ENCODE data around the gene ABCA9. TPM values are rescaled to one million over a fixed set of nuclear protein-coding genes. Genes with fewer than 3 reads are reported as not detected.
"Not testable (repeated sequence)": the region's sequence is repeated elsewhere in the genome, so short reads cannot be mapped to it uniquely, and the experiment has no call there.

The ABCA9 gene, protein sequence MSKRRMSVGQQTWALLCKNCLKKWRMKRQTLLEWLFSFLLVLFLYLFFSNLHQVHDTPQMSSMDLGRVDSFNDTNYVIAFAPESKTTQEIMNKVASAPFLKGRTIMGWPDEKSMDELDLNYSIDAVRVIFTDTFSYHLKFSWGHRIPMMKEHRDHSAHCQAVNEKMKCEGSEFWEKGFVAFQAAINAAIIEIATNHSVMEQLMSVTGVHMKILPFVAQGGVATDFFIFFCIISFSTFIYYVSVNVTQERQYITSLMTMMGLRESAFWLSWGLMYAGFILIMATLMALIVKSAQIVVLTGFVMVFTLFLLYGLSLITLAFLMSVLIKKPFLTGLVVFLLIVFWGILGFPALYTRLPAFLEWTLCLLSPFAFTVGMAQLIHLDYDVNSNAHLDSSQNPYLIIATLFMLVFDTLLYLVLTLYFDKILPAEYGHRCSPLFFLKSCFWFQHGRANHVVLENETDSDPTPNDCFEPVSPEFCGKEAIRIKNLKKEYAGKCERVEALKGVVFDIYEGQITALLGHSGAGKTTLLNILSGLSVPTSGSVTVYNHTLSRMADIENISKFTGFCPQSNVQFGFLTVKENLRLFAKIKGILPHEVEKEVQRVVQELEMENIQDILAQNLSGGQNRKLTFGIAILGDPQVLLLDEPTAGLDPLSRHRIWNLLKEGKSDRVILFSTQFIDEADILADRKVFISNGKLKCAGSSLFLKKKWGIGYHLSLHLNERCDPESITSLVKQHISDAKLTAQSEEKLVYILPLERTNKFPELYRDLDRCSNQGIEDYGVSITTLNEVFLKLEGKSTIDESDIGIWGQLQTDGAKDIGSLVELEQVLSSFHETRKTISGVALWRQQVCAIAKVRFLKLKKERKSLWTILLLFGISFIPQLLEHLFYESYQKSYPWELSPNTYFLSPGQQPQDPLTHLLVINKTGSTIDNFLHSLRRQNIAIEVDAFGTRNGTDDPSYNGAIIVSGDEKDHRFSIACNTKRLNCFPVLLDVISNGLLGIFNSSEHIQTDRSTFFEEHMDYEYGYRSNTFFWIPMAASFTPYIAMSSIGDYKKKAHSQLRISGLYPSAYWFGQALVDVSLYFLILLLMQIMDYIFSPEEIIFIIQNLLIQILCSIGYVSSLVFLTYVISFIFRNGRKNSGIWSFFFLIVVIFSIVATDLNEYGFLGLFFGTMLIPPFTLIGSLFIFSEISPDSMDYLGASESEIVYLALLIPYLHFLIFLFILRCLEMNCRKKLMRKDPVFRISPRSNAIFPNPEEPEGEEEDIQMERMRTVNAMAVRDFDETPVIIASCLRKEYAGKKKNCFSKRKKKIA (N-terminal part only)
- total RNA-seq, result 32.7 TPM
- long read RNA-seq, partial matches to known transcripts, result 0 of 2 reads
- long read RNA-seq, other reads (novel, unspliced or antisense), result 2 of 2 reads

DNA sequence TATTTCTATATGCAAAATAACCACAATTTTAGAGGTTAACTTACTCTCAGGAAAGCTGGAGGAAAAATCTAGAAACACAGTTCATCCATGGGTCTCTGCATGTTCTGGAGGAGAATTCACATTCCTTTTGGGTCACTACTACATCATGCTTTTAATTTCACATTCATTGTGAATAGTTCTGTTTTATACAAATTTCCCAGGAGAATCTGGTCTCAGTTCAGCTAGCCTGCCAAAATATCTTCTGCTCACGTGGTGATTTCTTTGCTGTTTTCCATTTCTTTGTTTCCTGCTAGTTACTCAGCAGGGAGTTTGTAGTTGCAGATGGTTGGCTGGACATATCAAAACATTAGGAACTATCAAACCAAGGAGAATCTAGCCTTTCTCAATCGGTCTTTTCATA, at the start of gene ABCA9:
Gene ABCA9 (minus strand): TSS at position 106 of the 400 bp plus-strand sequence. CDS start 9,801 bp downstream, outside the sequence.
- DNase-seq (ENCODE audit: missing footprints) (no peak), ATAC-seq (peak; percentile 92)
- intact Hi-C loops (cut with DNase I), result no loop called here

DNA sequence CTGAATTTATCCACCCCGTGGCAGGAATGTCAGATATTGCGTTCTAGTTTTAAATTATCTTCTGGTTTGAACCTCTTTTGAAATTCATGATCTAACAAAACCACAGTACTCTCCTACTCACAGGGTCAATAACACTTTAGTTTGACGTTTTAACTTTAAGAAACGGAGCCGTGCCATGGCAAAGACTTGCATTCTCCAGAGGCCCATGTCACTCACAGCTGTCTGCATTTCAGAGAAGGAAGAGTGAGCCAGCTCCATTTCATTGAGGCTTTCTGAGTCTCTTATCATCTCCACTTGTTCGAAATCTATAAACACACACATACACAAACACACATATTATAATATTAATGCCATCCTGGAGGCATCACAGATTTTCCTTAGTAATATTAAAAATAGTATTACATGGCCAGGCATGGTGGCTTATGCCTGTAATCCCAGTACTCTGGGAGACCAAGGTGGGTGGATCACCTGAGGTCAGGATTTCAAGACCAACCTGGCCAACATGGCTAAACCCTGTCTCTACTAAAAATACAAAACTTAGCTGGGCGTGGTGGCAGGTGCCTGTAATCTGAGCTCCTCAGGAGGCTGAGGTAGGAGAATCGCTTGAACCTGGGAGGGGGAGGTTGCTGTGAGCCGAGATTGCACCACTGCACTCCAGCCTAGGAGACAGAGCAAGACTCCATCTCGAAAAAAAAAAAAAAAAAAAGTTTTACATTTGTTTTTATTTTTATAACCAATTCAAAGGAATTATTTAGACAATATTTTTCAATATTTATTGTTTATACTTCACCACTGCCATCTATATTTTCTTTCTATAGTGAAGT, 45.4 kb upstream of the ABCA9 start:
- intact Hi-C loops (cut with DNase I), result no loop called here
- DNase-seq (ENCODE audit: missing footprints) (no peak), ATAC-seq (no peak)

DNA sequence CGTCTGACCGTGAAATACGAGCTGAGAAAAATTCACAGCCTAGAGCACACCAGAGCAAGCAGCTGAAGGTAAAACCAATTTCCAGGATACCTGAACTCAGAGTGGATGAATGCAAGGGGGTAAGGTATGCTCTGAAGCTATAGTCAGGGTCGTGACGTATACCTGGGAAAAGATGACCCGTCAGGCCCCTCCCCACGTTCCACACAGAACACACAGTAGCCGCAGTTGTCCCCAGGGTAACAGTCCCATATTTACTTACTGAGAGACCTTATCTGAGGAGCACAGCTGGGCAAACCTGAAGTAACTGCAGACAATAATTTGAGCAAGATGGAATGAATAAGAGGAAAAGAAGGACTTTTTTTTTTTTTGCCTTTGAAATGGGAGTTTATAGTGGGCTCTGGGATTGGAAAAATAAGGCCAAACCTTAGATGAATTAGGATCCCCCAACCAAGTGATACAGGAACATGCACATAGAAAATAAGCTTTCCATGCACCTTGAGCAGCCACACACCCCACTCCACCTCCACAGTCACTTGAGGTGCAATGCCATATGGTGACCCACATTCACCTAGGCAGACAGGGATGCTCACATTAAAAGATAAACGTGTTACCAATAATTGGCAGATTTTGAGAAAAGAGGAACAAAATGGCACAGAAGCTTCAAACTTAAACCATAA, 43.0 kb upstream of the ABCA9 start:
- ATAC-seq (no peak), DNase-seq (ENCODE audit: missing footprints) (peak; percentile 17)
- intact Hi-C loops (cut with DNase I), result no loop called here

DNA sequence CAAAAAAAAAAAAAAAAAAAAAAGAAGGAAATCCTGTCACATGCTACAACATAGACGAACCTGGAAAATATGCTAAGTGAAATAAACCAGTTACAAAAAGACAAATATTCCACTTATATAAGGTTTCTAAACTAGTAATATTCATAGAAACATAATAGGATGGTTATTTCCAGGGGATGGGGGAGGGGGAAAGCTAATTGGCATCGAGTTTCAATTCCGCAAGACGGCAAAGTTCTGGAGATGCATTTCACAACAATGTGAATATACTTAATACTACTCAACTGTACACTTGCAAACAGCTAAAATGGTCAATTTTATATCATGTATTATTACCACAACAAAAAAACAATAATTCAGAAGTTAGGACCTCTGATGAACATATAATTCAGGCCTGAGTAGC, 37.9 kb upstream of the ABCA9 start:
- no peak for DNase-seq (ENCODE audit: missing footprints)
- ATAC-seq, result no peak
- intact Hi-C loops (cut with DNase I), result no loop called here

DNA sequence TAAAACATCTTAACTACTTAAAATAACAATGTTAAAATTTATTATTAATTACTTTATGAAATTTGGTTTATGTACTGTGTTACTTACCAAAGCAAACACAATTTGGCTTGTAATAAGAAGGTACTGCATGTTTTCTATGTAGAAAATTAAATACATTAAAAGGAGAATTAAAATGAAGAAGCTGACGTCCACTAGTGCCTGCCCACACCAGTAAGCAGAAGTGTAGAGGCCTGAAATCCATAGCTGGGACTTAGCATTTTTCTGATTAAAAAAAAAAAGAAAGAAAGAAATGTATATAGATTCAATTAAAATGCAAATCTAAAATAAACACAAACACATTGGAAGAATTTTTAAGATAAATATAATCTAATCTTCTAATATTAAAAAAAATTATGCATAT, 35.8 kb upstream of the ABCA9 start:
- DNase-seq (ENCODE audit: missing footprints), result no peak
- intact Hi-C loops (cut with DNase I), result no loop called here
- ATAC-seq, result no peak

DNA sequence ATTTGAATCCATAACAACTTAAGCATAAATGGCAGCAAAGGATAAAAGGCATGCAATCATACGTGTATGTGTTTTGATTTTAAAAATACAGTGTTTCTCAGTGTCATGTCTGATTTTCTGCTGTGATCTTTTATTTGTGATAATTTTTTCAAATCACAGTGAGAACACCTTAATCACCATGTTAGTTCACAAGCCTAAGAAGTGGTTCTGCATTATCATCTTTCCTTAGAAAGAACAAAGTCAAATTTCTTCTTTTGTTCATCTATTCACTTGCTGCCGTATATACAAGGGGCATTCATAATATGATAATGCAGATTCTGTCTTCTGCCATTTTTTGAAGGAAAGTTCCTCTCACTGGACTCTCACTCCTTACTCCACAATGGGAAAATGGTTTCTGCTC, 33.3 kb upstream of the ABCA9 start:
- no peak for DNase-seq (ENCODE audit: missing footprints)
- no peak for ATAC-seq
- intact Hi-C loops (cut with DNase I), result no loop called here

DNA sequence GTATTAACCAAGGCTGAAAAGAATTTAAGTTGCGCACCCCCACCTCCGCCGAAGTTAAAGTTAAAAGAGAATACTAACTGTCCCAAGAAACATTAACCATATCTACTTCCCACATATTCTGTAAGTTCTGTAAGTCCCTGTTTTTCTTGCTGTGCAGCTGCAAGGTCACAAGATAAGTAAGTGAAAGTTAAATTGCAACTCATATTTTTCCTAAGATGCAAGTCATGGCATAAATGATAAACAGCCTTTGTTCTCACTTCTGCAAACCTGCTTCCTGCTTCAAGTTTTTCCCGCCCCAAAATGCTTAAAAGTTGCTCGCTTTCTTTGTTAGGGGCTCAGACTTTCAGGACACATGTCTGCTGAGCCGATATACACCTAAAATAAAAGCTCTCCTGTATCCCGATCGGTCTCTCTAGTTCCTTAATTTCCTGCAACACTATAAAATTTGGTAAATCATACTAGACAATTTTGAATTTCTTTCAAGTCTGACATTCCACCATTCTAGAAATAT, 32.6 kb upstream of the ABCA9 start:
- intact Hi-C loops (cut with DNase I), result no loop called here
- DNase-seq (ENCODE audit: missing footprints) (no peak), ATAC-seq (peak; percentile 46)

DNA sequence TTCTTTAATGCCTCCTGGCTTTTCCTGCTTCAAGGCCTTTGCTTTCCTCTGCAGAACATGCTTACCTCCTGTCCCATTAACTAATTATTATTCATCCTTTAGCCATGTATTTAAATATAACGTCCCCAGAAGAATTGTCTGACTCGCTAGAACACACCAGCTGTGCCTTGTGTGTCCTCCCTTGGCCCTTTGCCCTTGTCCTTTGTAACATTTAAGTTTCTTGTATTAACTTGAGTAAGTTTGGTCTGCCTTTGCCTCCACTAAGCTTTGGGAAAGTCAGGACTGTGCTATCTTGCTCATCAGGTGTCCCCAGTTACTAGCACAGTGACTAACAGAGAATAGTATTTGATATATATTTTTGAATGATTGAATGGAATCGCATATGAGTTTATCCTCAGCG, 29.6 kb upstream of the ABCA9 start:
- ATAC-seq (peak; percentile 34), DNase-seq (ENCODE audit: missing footprints) (no peak)
- intact Hi-C loops (cut with DNase I), result no loop called here

DNA sequence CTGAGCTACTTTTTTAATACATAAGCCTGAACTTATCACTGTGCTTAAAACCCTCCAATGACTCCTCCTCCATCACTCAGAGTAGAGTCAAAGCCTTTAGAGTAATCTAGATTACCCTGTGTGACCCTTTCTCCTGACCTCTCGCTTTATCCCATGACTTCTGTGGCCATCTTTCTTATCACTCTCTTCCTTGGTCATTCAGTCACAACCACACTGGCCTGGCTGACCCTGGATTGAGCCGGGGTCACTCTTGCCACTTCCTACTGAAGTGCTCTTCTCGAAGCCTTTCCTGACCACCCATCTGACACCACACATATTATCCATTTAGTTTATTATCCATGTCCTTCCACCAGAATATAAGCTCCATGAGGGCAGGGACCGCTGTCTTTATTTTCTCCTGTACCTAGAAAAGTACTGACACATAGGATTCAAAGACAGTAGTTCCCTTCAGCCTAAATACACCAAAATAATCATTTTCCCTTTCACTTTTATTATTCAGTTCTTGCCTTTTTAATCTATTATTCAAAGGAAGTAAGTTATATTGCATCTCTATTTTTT, 28.0 kb upstream of the ABCA9 start:
- ATAC-seq (no peak), DNase-seq (ENCODE audit: missing footprints) (no peak)
- intact Hi-C loops (cut with DNase I), result no loop called here

DNA sequence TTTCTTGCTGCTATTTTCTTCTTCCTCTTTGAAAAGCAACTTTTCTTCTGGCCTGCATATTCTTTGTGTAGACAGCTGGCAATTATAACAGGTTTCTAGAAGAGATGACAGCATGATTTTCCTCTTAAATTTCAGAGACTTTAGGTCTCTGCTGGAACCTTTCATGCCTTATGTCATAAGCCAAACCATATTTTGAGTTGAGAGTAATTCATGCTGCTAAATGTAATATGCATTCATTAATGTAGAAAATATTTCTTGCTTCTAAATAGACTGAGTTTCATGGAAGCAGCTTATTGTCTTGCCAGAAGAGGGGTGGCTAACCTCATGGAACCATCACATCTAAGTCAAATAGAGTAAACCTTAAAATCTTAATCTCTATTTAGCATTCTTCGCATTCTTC, 25.9 kb upstream of the ABCA9 start:
- no peak for ATAC-seq
- intact Hi-C loops (cut with DNase I), result no loop called here

DNA sequence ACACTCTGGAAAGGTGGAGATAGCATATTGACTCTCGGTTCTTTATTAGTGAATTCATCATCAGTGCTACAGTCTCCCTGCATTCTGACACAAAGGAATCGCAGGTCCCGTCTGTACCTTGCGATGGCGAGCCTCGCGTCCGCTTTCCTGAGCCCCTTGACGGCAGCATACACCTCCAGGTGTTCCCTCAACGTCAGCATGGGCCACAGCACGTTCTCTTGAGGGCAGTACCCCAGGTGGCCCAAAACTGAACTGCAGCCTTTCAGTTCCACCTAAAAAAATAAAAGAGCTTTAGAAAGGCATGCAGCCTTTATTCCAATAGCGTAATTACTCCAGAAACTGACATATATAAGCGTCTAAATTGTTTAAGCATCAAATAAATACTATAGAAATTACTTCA, 24.2 kb upstream of the ABCA9 start:
- DNase-seq (ENCODE audit: missing footprints) (no peak), ATAC-seq (no peak)
- intact Hi-C loops (cut with DNase I), result no loop called here

More for the DNA sequence above, 25.9 kb upstream of the ABCA9 start:
- DNase-seq (ENCODE audit: missing footprints), result no peak

DNA sequence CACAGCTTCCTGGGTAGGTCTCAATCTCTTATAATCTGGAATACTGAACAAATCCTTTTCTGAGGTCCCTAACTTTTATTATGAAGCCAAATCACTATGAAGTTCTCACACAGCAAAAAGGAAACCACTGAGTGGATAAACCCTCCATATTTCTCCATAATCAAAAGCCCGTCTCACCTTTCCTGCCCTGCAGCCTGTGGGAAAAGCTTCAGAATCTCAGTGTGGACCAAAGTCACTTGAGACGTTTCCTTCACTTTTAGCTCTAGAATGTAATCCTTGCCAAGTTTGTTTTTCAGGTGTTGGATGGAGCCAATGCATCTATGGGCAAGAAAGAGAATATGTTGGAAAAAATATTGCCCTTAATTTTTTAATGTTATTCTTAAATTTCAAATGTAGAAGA, 22.0 kb upstream of the ABCA9 start:
- ATAC-seq (no peak), DNase-seq (ENCODE audit: missing footprints) (no peak)
- intact Hi-C loops (cut with DNase I), result no loop called here

DNA sequence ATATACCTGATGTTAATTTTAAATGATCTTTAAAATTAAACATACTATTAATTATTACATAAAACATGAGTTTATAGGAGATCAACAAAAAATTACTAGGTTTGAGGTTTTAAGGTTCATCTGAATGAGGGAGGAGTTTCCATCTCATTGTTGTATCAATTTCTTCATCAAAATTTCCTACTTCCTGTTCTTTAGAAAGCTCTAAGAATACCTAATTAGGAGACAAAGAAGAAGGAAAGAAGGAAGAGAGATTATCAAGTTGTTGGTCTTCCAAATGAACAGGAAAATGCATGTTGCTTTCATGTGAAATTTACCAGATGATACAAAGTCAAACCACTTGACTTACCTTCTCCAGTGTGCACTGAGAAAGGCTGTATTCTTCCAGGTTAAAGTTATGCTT, 18.1 kb upstream of the ABCA9 start:
- intact Hi-C loops (cut with DNase I), result no loop called here

DNA sequence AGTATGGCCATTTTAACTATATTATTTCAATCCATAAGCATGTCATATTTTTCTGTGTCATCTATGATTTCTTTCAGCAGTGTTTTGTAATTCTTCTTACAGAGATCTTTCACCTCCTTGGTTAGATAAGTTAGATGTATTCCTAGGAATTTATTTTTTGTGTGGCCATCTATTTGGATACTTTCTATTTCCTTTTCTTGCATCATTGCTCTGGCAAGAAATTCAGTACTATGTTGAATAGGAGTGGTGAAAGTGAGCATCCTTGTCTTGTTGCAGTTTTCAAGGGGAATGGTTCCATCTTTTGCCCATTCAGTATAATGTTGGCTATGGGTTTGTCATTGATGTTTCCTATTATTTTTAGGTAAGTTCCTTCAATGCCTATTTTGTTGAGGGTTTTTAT, 15.1 kb upstream of the ABCA9 start:
- DNase-seq (ENCODE audit: missing footprints), result no peak
- no peak for ATAC-seq
- intact Hi-C loops (cut with DNase I), result no loop called here

More for the DNA sequence above, 18.1 kb upstream of the ABCA9 start:
- ATAC-seq, result no peak
- DNase-seq (ENCODE audit: missing footprints), result no peak

DNA sequence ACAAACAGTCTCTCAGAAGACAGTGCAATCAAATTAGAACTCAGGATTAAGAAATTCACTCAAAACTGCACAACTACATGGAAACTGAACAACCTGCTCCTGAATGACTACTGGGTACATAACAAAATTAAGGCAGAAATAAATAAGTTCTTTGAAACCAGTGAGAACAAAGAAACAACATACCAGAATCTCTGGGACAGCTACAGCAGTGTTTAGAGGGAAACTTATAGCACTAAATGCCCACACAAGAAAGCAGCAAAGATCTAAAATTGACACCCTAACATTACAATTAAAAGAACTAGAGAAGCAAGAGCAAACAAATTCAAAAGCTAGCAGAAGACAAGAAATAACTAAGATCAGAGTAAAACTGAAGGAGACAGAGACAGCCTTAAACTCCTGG, 12.7 kb upstream of the ABCA9 start:
- intact Hi-C loops (cut with DNase I); DNase-seq (ENCODE audit: missing footprints); ATAC-seq: not testable (repeated sequence)

DNA sequence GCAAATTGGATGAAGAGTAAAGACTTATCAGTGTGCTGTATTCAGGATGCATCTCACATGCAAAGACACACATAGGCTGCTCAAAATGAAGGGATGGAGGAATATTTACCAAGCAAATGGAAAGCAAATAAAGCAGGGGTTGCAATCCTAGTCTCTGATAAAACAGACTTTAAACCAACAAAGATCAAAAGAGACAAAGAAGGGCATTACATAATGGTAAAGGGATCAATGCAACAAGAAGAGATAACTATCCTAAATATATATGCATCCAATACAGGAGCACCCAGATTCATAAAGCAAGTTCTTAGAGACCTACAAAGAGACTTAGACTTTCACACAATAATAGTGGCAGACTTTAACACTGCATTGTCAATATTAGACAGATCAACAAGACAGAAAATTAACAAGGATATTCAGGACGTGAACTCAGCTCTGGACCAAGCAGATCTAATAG, 12.1 kb upstream of the ABCA9 start:
- intact Hi-C loops (cut with DNase I); ATAC-seq; DNase-seq (ENCODE audit: missing footprints): not testable (repeated sequence)

DNA sequence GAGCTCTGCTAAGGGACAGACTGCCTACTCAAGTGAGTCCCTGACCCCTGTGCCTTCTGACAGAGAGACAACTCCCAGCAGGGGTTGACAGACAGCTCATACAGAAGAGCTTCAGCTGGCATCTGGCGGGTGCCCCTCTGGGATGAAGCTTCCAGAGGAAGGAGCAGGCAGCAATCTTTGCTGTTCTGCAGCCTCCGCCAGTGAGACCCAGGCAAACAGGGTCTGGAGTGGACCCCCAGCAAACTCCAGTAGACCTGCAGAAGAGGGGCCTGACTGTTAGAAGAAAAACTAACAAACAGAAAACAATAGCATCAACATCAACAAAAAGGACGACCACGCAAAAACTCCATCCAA, 10.5 kb upstream of the ABCA9 start:
- DNase-seq (ENCODE audit: missing footprints); ATAC-seq; intact Hi-C loops (cut with DNase I): not testable (repeated sequence)
